Fibroblast of the conjunctiva (primary cell): ENCODE results near the gene UTP4.
"Not testable (repeated sequence)": the region's sequence is repeated elsewhere in the genome, so short reads cannot be mapped to it uniquely, and the experiment has no call there.

ENCODE experiments used
- DNase-seq: peaks from one replicate; pipeline ENCODE4 v3.0.0-alpha.2; 2010; ENCODE audit warnings: low read depth

UTP4 gene

GRCh38 chr16:69110406-69110805, 22.0 kb upstream of the UTP4 start:
- DNase-seq = no peak

- DNase-seq = no peak
These were observed 21.1 kb upstream of the UTP4 start for GRCh38 chr16:69111216-69111875.

- no peak for DNase-seq
These were observed 20.6 kb upstream of the UTP4 start for GRCh38 chr16:69111876-69112230.

GRCh38 chr16:69112285-69113129, 19.9 kb upstream of the UTP4 start:
- DNase-seq = no peak

GRCh38 chr16:69113216-69113615, 19.2 kb upstream of the UTP4 start:
- no peak for DNase-seq

- no peak for DNase-seq
These were observed 18.0 kb upstream of the UTP4 start for GRCh38 chr16:69114346-69114975.

- DNase-seq = no peak
These were observed 17.5 kb upstream of the UTP4 start for GRCh38 chr16:69114976-69115355.

GRCh38 chr16:69115361-69115760, 17.1 kb upstream of the UTP4 start:
- no peak for DNase-seq

- DNase-seq = no peak
These were observed 16.6 kb upstream of the UTP4 start for GRCh38 chr16:69115837-69116236.

GRCh38 chr16:69116256-69116875, 16.1 kb upstream of the UTP4 start:
- DNase-seq = no peak

GRCh38 chr16:69116906-69117305, 15.5 kb upstream of the UTP4 start:
- no peak for DNase-seq

- no peak for DNase-seq
These were observed 14.0 kb upstream of the UTP4 start for GRCh38 chr16:69118468-69118867.

- no peak for DNase-seq
These were observed 13.5 kb upstream of the UTP4 start for GRCh38 chr16:69118994-69119393.

GRCh38 chr16:69119536-69119935, 12.9 kb upstream of the UTP4 start:
- no peak for DNase-seq

GRCh38 chr16:69120096-69120664, 12.3 kb upstream of the UTP4 start:
- no peak for DNase-seq

- peak; percentile 56 for DNase-seq
These were observed 8.5 kb upstream of the UTP4 start for GRCh38 chr16:69123910-69124309.

GRCh38 chr16:69124406-69124805, 8.0 kb upstream of the UTP4 start:
- DNase-seq = not testable (repeated sequence)

GRCh38 chr16:69124961-69125360, 7.5 kb upstream of the UTP4 start:
- DNase-seq = not testable (repeated sequence)

- no peak for DNase-seq
These were observed 6.2 kb upstream of the UTP4 start for GRCh38 chr16:69126221-69126620.

- not testable (repeated sequence) for DNase-seq
These were observed 5.6 kb upstream of the UTP4 start for GRCh38 chr16:69126801-69127200.

- DNase-seq = no peak
These were observed 4.4 kb upstream of the UTP4 start for GRCh38 chr16:69127966-69128510.

GRCh38 chr16:69130461-69130860, 2.0 kb upstream of the UTP4 start:
- DNase-seq = no peak
